GM18907 (cell line): ENCODE data around the gene SEC11A.
"Not testable (repeated sequence)": the region's sequence is repeated elsewhere in the genome, so short reads cannot be mapped to it uniquely, and the experiment has no call there.

Experiments used
- ATAC-seq: cut with Tn5 transposase; IDR thresholded peaks from one replicate; pipeline ENCODE4 v1.9.1; 2021; ENCODE audit warnings: mild to moderate bottlenecking, moderate library complexity; ENCODE audit not compliant: unreplicated experiment

The SEC11A gene

GRCh38 chr15:84740691-84741090, 24.8 kb upstream of the SEC11A start:
- no peak for ATAC-seq

- no peak for ATAC-seq
Observed at GRCh38 chr15:84737005-84737404, 21.1 kb upstream of the SEC11A start.

- ATAC-seq = peak; percentile 59
Observed at GRCh38 chr15:84736375-84736774, 20.4 kb upstream of the SEC11A start.

- peak; percentile 48 for ATAC-seq
Observed at GRCh38 chr15:84735480-84736061, 19.6 kb upstream of the SEC11A start.

- peak; percentile 66 for ATAC-seq
Observed at GRCh38 chr15:84734794-84735479, 19.0 kb upstream of the SEC11A start.

GRCh38 chr15:84731774-84732173, 15.8 kb upstream of the SEC11A start:
- ATAC-seq = no peak

GRCh38 chr15:84727429-84727828, 11.5 kb upstream of the SEC11A start:
- no peak for ATAC-seq

- peak; percentile 81 for ATAC-seq
Observed at GRCh38 chr15:84725001-84725491, 9.1 kb upstream of the SEC11A start.

- no peak for ATAC-seq
Observed at GRCh38 chr15:84722628-84723027, 6.7 kb upstream of the SEC11A start.

GRCh38 chr15:84721371-84721770, 5.4 kb upstream of the SEC11A start:
- no peak for ATAC-seq

GRCh38 chr15:84715441-84716035, 401 bp downstream of the SEC11A start:
- ATAC-seq = peak; percentile 8

- no peak for ATAC-seq
Observed at GRCh38 chr15:84714821-84715220, 1.1 kb downstream of the SEC11A start.

GRCh38 chr15:84714372-84714771, 1.6 kb downstream of the SEC11A start:
- ATAC-seq = no peak

GRCh38 chr15:84703808-84704207, 12.1 kb downstream of the SEC11A start:
- ATAC-seq = no peak

- ATAC-seq = no peak
Observed at GRCh38 chr15:84702961-84703482, 12.9 kb downstream of the SEC11A start.

GRCh38 chr15:84699538-84700191, 16.3 kb downstream of the SEC11A start:
- no peak for ATAC-seq

GRCh38 chr15:84697236-84697990, 18.5 kb downstream of the SEC11A start:
- no peak for ATAC-seq

- ATAC-seq = no peak
Observed at GRCh38 chr15:84696757-84697156, 19.2 kb downstream of the SEC11A start.

GRCh38 chr15:84690342-84690741, 25.6 kb downstream of the SEC11A start:
- no peak for ATAC-seq

GRCh38 chr15:84689858-84690257, 26.1 kb downstream of the SEC11A start:
- ATAC-seq = no peak

- ATAC-seq = not testable (repeated sequence)
Observed at GRCh38 chr15:84686446-84686845, 29.5 kb downstream of the SEC11A start.
